GM21737 (cell line): ENCODE results near the gene TSGA10.
"Not testable (repeated sequence)": the region's sequence is repeated elsewhere in the genome, so short reads cannot be mapped to it uniquely, and the experiment has no call there.

Experiments
- ATAC-seq: cut with Tn5 transposase; IDR thresholded peaks from one replicate; pipeline ENCODE4 v1.9.1; 2021; ENCODE audit warnings: mild to moderate bottlenecking, moderate library complexity; ENCODE audit not compliant: unreplicated experiment

The TSGA10 gene

DNA sequence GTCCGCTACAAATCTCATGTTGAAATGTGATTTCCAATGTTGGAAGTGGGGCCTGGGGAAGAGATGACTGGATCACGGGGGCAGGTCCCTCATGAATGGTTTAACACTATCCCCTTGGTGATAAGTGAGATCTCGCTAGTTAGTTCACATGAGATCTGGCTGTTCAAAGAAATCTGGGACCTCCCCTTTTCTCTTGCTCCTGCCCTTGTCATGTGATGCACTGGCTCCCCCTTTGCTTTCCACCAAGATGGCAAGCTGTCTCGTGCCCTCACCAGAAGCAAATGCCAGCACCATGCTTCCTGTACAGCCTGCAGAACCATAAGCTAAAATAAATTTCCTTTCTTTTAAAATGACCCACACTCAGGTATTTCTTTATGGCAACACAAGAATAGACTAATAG lies 70.5 kb downstream of the TSGA10 start:
- no peak for ATAC-seq

- no peak for ATAC-seq
Observed at GRCh38 chr2:99081891-99082290, 72.9 kb downstream of the TSGA10 start.

GRCh38 chr2:99079226-99079625 lies 75.5 kb downstream of the TSGA10 start:
- ATAC-seq, result no peak

- ATAC-seq, result no peak
Observed at GRCh38 chr2:99072551-99072950, 82.2 kb downstream of the TSGA10 start.

DNA sequence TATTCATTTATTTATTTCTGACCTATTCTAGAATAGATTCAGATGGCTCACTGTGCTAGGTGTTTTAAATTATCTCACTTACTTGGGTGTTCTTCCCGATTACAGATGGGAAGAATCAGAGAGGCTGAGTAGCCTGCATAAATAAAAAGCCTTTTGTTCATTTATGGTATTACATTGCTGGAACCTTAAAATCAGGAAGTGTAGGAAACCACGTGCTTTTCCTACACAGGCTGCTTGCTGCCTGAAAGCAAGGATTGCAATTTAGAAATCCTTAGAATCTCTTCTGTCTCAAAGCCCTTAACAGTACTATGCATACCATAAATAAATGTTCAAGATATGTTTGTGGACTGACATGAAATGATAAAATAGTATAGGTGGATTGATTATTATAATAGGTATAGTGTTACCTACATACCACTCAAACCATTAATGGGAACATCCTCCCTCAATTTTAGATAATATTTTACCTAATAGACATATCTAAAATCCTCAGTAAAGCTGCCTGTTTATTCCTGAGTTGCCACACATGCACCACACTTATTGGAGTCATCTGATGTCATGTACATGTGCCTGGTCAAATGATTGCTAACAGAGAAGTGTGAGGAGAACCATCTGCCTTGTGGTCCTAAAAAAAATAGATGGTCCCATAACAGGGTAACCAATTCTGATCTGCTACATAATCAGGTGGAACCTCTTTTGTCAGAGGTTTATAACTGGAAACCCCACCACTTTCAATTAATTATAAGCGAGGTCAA lies 86.7 kb downstream of the TSGA10 start:
- no peak for ATAC-seq

- ATAC-seq, result peak; percentile 96
Observed at GRCh38 chr2:99066075-99066958, 88.4 kb downstream of the TSGA10 start.

GRCh38 chr2:99049187-99049586 lies 105.6 kb downstream of the TSGA10 start:
- ATAC-seq, result not testable (repeated sequence)

- not testable (repeated sequence) for ATAC-seq
Observed at GRCh38 chr2:99040736-99041300, 113.9 kb downstream of the TSGA10 start.

DNA sequence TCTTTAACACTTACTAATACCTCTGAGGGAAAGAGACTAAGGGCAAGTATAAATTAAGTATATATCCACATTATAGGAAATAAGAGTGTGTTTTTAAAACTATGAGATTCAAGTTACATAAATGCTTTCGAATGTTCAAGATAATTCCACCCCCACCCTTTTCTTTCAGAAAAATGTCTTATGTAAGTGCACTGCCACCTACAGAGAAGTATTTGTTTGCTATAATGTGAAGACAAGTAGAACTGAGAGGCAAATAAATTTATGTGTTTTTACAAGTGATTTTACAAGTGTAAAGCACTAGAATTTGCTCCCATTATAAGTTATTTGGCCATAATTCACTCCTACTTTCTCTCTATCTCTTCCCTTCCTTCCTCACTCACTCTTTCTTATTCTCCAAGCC lies 118.8 kb downstream of the TSGA10 start:
- ATAC-seq, result no peak

GRCh38 chr2:99032786-99033185 lies 122.0 kb downstream of the TSGA10 start:
- no peak for ATAC-seq

- no peak for ATAC-seq
Observed at GRCh38 chr2:99032001-99032400, 122.7 kb downstream of the TSGA10 start.

- ATAC-seq, result no peak
Observed at GRCh38 chr2:99031481-99031880, 123.3 kb downstream of the TSGA10 start.

GRCh38 chr2:99028558-99028957 lies 126.2 kb downstream of the TSGA10 start:
- ATAC-seq, result no peak

- no peak for ATAC-seq
Observed at GRCh38 chr2:99027856-99028255, 126.9 kb downstream of the TSGA10 start.

DNA sequence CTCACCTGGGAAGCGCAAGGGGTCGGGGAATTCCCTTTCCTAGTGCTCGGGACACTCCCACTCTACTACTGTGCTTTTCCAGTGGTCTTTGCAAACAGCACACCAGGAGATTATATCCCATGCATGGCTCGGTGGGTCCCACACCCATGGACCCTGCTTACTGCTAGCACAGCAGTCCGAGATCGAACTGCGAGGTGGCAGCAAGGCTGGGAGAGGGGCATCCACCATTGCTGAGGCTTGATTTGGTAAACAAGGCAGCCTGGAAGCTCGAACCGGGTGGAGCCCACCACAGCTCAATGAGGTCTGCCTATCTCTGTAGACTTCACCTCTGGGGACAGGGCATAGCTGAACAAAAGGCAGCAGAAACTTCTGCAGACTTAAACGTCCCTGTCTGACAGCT lies 154.0 kb downstream of the TSGA10 start:
- no peak for ATAC-seq

GRCh38 chr2:98988695-98989094 lies 166.0 kb downstream of the TSGA10 start:
- not testable (repeated sequence) for ATAC-seq

GRCh38 chr2:98985905-98986666 lies 168.7 kb downstream of the TSGA10 start:
- no peak for ATAC-seq

DNA sequence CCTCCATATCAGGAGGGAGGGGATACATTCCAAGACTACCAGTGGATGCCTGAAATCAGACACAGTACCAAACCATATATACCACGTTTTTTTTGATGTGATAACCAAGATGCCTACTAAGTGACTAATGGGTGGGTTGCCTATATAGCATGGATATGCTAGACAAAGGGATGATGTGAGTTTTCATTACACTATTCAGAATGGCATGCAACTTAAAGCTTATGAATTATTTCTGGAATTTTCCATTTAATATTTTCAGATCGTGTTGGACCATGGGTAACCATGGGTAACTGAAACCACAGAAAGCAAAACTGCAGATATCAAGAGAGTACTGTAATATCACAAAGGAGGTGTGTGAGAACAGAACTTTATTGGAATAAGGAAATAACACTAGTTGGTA lies 179.1 kb downstream of the TSGA10 start:
- no peak for ATAC-seq

- ATAC-seq, result no peak
Observed at GRCh38 chr2:98972582-98973167, 182.1 kb downstream of the TSGA10 start.

DNA sequence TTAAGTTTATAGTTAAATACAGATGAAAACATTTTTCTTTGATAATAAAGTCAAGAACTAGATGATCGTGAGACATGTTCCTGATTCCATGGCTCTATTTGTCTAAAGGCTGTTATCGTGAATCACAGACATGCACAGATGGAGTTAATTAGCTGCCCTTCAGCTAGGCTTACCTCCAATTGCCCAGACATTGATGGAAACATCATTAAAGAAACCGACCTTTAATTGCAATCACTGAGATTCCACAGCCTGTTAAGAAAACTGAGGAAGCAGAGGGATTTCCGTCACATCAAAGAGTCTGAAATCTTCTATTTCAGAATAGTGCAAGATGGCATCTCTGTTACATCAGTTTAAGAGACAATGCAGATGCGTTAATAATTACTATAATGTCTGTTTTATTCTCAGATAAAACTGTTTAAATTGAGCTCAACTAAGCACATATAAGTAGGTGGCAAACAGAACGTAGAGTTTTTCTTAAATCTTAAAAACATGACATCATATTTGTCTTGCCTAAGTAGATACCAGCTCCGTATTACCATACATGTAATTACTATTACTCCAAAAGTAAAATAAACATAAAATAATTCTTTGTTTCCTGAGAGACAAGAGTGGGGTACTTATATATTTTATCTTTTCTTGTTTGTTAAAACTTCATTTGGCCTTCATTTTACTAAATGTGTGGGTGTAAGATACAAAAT lies 194.8 kb downstream of the TSGA10 start:
- no peak for ATAC-seq
